HG03095 (cell line): ENCODE data around the gene ADCY10.
A peak's percentile ranks its signal among the peaks of the same experiment; 100 is the strongest.

ENCODE experiments used
- ATAC-seq: cut with Tn5 transposase; IDR thresholded peaks from one replicate; pipeline ENCODE4 v1.9.1; 2021; ENCODE audit warnings: moderate library complexity; ENCODE audit not compliant: unreplicated experiment

Gene ADCY10

GRCh38 chr1:167928457-167928852, 14.5 kb upstream of the ADCY10 start:
- no peak for ATAC-seq

- no peak for ATAC-seq
These were observed 13.3 kb upstream of the ADCY10 start for GRCh38 chr1:167927046-167927754.

GRCh38 chr1:167926486-167926997, 12.6 kb upstream of the ADCY10 start:
- ATAC-seq: no peak

- no peak for ATAC-seq
These were observed 10.8 kb upstream of the ADCY10 start for GRCh38 chr1:167924543-167925231.

GRCh38 chr1:167924102-167924501, 10.2 kb upstream of the ADCY10 start:
- ATAC-seq: no peak

- ATAC-seq: no peak
These were observed 9.6 kb upstream of the ADCY10 start for GRCh38 chr1:167923324-167924056.

- no peak for ATAC-seq
These were observed 8.7 kb upstream of the ADCY10 start for GRCh38 chr1:167922611-167923074.

- peak; percentile 50 for ATAC-seq
These were observed 8.1 kb upstream of the ADCY10 start for GRCh38 chr1:167922023-167922422.

- no peak for ATAC-seq
These were observed 3.0 kb upstream of the ADCY10 start for GRCh38 chr1:167916766-167917511.

- ATAC-seq: no peak
These were observed 1.6 kb upstream of the ADCY10 start for GRCh38 chr1:167915569-167915968.

GRCh38 chr1:167912294-167912693, 1.6 kb downstream of the ADCY10 start:
- ATAC-seq: no peak

GRCh38 chr1:167911413-167911812, 2.5 kb downstream of the ADCY10 start:
- ATAC-seq: no peak

GRCh38 chr1:167910530-167910929, 3.4 kb downstream of the ADCY10 start:
- ATAC-seq: no peak

GRCh38 chr1:167909691-167910180, 4.2 kb downstream of the ADCY10 start:
- no peak for ATAC-seq

- no peak for ATAC-seq
These were observed 8.3 kb downstream of the ADCY10 start for GRCh38 chr1:167905671-167906070.

- ATAC-seq: no peak
These were observed 8.8 kb downstream of the ADCY10 start for GRCh38 chr1:167905182-167905581.

- no peak for ATAC-seq
These were observed 9.2 kb downstream of the ADCY10 start for GRCh38 chr1:167904652-167905130.

GRCh38 chr1:167900907-167901306, 13.0 kb downstream of the ADCY10 start:
- no peak for ATAC-seq

- ATAC-seq: no peak
These were observed 14.7 kb downstream of the ADCY10 start for GRCh38 chr1:167899253-167899681.

GRCh38 chr1:167898578-167899222, 15.2 kb downstream of the ADCY10 start:
- no peak for ATAC-seq
